ENCODE results near the gene MUC15. TPM values are rescaled to one million over a fixed set of nuclear protein-coding genes. Genes with fewer than 3 reads are reported as not detected.

The MUC15 gene, protein sequence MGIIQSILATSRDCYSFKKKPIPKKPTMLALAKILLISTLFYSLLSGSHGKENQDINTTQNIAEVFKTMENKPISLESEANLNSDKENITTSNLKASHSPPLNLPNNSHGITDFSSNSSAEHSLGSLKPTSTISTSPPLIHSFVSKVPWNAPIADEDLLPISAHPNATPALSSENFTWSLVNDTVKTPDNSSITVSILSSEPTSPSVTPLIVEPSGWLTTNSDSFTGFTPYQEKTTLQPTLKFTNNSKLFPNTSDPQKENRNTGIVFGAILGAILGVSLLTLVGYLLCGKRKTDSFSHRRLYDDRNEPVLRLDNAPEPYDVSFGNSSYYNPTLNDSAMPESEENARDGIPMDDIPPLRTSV
- total RNA-seq (2021; fragmentation: NEBNext Ultra II Directional; extraction: Animal tissue kit (Norgen Biotek cat#: 25700)) (not detected in 2 replicates), polyA plus RNA-seq (2011; rRNA removed) (not detected in 2 replicates), polyA minus RNA-seq (2011; rRNA and poly(A)+ RNA removed) (not detected in 2 replicates)
- polyA plus RNA-seq (2011; cell fraction: cytosol; rRNA removed) = 0.05 TPM
- polyA plus RNA-seq (2011; cell fraction: nucleus; rRNA removed) = not detected
- polyA plus RNA-seq (2012, experiment 1 of 2) = not detected in 4 replicates
- not detected for polyA plus RNA-seq (2012, experiment 2 of 2)
- polyA plus RNA-seq (2013, experiment 1 of 2) = 0.06 TPM
- 0.13 TPM for polyA plus RNA-seq (2013, experiment 2 of 2)
- polyA minus RNA-seq (2011; cell fraction: cytosol; rRNA and poly(A)+ RNA removed) = not detected
- polyA minus RNA-seq (2011; cell fraction: nucleus; rRNA and poly(A)+ RNA removed) = not detected
- long read RNA-seq, experiment 1 = 0 reads
- long read RNA-seq, experiment 2 = 0 reads

- Histone ChIP-seq H2AFZ (ENCODE audit: low read length) (peak within 1 kb of the TSS; percentile 97), H3K4me1 (replicated peaks in 1 of 4; ENCODE audit: control insufficient read depth in 3 of 4, insufficient read depth in 4 of 4, low read length in 3 of 4) (peaks cover 0 to 6% (median 2%) of the 10 kb centered on the region in 4 experiments; a peak in 2 of 7 replicates), H4K91ac (replicated peaks; ENCODE audit: insufficient read length, low read length) (no peak within 1 kb of the TSS), H2BK15ac (ENCODE audit: low read length) (no peak within 1 kb of the TSS), H3K4me3 (ENCODE audit: extremely low read depth in 1 of 4, insufficient read depth in 2 of 4, low read depth in 3 of 4, low read length in 4 of 4) (no peak within 1 kb of the TSS), H3K23ac (ENCODE audit: insufficient read length) (no peak within 1 kb of the TSS), H3K14ac (ENCODE audit: insufficient read length) (no peak within 1 kb of the TSS), H3K56ac (replicated peaks; ENCODE audit: insufficient read length, low read depth, low read length) (no peak within 1 kb of the TSS), H3K4me2 (ENCODE audit: insufficient read depth in 1 of 2, low read depth in 2 of 2, low read length in 2 of 2) (0 out of 4 replicates have a peak within 1 kb of the TSS, but pooled peaks of 1 of the 2 experiments have one; percentile 22), H2BK5ac (ENCODE audit: low read depth, low read length) (no peak within 1 kb of the TSS), H3K9ac (replicated peaks in 1 of 4; ENCODE audit: extremely low read depth in 1 of 4, low read depth in 3 of 4, low read length in 3 of 4) (no peak within 1 kb of the TSS), H2BK20ac (ENCODE audit: low read length) (no peak within 1 kb of the TSS), H3K27ac (ENCODE audit: low read depth, low read length) (no peak within 1 kb of the TSS), H3K79me1 (ENCODE audit: low read depth, low read length) (no peaks in the 10 kb centered on the region), H4K8ac (ENCODE audit: extremely low read depth, insufficient read depth, low read length) (peak within 1 kb of the TSS; percentile 22; the same call in 1 of the 2 replicates), H3K27me3 (replicated peaks in 1 of 4; ENCODE audit: control insufficient read depth in 3 of 4, extremely low read depth in 1 of 4, insufficient read depth in 3 of 4, low read length in 3 of 4) (no peaks in the 10 kb centered on the region), H3K23me2 (ENCODE audit: low read depth, low read length) (no peaks in the 10 kb centered on the region), H3K18ac (ENCODE audit: extremely low read depth, low read length) (no peak within 1 kb of the TSS), H4K5ac (ENCODE audit: insufficient read length, low read depth, low read length) (no peak within 1 kb of the TSS), H3K36me3 (ENCODE audit: control insufficient read depth in 2 of 4, insufficient read depth in 4 of 4, low read length in 3 of 4) (no peaks in the 10 kb centered on the region), H4K20me1 (replicated peaks in 1 of 2; ENCODE audit: control insufficient read depth in 1 of 2, insufficient read depth in 2 of 2, low read length in 2 of 2) (no peaks in the 10 kb centered on the region), H2BK12ac (ENCODE audit: low read depth, low read length) (peak within 1 kb of the TSS; percentile 5; the same call in 1 of the 2 replicates), H3K4ac (replicated peaks; ENCODE audit: insufficient read length, low read depth, low read length) (no peak within 1 kb of the TSS), H2BK120ac (replicated peaks; ENCODE audit: low read depth, low read length) (peak within 1 kb of the TSS; percentile 16), H2AK5ac (ENCODE audit: low read depth, low read length) (no peak within 1 kb of the TSS), H3K9me3 (ENCODE audit: insufficient read depth in 2 of 2, low read depth in 1 of 2, low read length in 1 of 2) (no peaks in the 10 kb centered on the region), H3K79me2 (ENCODE audit: control insufficient read depth in 1 of 2, insufficient read depth in 2 of 2, low read length in 2 of 2) (no peaks in the 10 kb centered on the region)
- ChIA-PET CTCF (ENCODE audit: partially characterized antibody) (interaction anchor here (0.9 to 1.3 kb wide), 3 partner anchors 14 to 616 kb away, joined by 3 to 5 read pairs (median 4); no protein-coding TSS in a partner anchor), POLR2A (ENCODE audit: partially characterized antibody) (no interaction called here)
- peak; percentile 56 for TF ChIP-seq ASH2L (IDR thresholded peaks at IDR 0.05; ENCODE audit: low read length)
- no peak for TF ChIP-seq EZH2 (IDR thresholded peaks at IDR 0.05; ENCODE audit: low read depth, low read length, severe bottlenecking)
- DNase-seq (ENCODE audit: low read depth in 1 of 2, low spot score in 2 of 2) (no peak), FAIRE-seq (no peak)
- WGBS, 2 experiments (ENCODE audit: extremely low coverage in 1 of 2, insufficient coverage in 1 of 2, insufficient read length in 1 of 2, insufficient replicate concordance in 2 of 2, low coverage in 1 of 2, low lambda C conversion rate in 2 of 2, missing lambda C conversion rate in 1 of 2) = 85% methylated on average over 12 of the region's 12 CpGs; no CpG with 5 or more reads in 1 of the 2 experiments
Measured at GRCh38 chr11:26571861-26572654, at the start of gene MUC15. MUC15 (minus strand) TSS chr11:26572263; CDS start chr11:26567094, 5,169 bp downstream.
